NCI-H2196 treated with DMSO at 0.1 percent for 48 hours (cell line): Measurements from ENCODE around the gene GLB1L.
"Not testable (repeated sequence)": the region's sequence is repeated elsewhere in the genome, so short reads cannot be mapped to it uniquely, and the experiment has no call there.

Source experiments
- DNase-seq: peaks from one replicate; lab custom pipeline; 2025; ENCODE audit not compliant: unreplicated experiment; lab: John Stamatoyannopoulos, UW

The GLB1L gene

DNA sequence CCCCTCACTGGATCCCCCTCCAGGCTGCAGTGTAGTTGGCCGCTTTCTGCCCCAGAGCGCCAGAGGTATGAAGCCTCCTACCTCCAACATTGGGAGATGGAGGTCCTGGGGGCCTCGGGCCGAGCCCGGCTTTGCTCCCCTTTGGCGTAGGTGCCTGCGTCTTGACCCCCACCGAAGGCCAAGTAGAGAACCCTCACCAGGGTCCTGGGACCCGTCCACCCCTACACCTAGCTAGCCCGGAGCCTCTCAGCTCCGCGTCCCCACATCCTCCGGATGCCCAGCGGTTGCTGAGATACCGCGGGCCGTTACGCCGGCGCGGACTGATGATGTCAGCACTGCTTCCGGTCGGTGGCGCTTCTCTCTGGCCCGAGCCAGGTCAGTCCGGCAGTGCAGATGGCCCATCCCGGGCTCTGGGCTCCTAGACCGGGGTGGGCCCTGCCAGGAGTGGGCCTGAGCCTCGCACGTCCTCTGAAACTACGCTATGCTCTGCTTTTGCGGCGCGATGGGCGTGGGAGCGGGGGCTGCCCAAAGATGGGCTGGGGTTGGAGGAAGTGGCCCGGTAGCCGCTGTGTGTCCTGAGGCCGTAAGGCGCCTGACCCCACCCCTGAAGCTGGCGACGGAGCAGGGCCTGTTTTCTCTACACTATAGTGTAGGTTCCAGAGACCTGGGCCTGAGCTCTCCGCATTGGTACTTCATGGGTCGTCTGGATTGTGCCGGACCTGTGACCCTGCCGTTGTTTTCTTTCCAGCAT lies at the start of gene GLB1L, which contains the start of gene STK16:
TSS of gene GLB1L (minus strand) at position 297 of the 751 bp plus-strand sequence. CDS start 1,871 bp downstream, outside the sequence.
TSS of gene STK16 (plus strand) at position 332 of the 751 bp plus-strand sequence. CDS start 521 bp downstream, outside the sequence.
- peak; percentile 64 for DNase-seq

DNA sequence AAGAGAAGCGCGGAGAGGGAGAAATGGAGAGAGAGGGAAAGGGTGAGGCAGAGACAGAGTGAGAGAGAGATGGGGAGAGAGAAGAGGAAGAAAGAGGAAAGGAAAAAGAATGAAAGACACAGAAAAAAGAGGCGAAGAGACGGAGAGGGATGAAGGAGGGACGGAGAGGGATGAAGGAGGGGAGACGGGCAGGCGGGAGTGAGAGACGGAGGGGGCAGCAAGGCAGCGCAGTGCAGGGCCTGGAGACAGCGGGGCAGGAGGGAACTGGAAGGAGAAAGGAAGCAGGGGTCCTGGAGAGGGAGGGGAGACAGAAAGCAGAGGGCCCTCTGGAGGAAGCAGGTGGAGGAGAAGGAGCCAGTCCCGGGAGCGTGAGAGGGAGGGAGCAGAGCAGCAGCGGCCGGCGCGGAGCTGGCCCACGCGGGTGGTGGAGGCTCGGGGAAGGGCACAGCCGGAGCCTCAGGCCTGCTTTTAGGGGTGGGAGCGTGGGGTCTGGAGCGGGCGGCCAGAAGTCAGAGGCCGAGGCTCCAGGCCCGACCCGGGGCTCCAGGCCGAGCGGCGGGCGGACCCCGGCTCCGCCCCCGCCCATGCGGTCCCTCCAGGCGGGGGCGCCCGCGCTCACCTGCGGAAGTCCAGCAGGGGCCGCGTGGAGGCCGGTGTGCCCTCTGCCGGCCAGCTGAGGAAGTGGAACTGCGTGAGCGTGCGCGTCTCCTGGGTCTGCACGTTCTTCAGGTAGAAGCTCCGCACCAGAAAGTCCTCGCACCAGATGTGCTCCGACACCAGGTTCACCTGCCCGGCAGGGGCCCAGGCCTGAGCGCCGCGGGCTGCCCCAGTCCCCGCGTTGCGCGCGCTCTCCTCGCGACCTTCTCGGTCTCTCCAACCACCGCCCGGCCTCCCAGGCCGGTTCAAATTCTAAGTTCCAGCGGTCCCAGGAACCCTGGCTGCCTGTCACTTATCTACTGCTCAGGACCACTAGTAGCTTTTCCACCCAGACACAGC lies 49.4 kb upstream of the GLB1L start:
- peak; percentile 75 for DNase-seq

DNA sequence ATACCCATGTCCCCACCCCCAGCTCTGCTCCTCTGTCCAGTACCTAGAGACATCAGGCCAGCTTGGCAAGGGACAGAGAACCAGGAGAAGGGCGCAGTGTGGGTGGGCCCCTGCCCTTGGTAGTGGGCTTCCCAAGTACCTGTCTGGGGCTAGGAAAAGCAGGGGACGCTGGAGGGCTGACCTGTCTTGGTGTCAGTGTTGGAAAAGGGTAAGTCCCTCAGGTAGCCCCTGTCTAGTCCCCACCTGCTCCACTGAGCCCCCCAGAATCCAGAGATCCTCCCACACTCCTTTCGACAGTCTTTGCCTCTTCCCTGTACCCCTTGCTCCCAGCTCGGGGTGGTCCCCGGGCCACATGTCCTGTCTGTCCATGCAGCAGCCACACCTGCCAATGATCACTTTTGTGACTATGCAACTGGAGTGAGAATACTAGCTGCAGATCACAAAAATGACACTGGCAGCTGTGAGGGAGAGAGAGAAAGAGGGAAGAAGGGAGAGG lies 48.5 kb upstream of the GLB1L start:
- no peak for DNase-seq

DNA sequence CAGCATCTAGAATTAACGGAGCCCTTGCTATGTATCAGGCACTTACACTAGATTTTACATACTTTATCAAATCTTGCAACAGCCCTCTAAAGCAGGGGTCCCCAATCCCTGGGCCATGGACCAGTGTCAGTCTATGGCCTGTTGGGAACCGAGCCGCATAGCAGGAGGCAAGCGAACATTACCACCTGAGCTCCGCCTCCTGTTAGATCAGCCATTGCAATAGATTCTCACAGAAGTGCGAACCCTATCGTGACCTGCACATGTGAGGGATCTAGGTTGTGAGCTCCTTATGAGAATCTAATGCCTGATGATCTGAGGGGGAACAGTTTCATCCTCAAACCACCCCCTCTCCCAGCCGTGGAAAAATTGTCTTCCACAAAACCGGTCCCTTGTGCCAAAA lies 47.4 kb upstream of the GLB1L start:
- no peak for DNase-seq

DNA sequence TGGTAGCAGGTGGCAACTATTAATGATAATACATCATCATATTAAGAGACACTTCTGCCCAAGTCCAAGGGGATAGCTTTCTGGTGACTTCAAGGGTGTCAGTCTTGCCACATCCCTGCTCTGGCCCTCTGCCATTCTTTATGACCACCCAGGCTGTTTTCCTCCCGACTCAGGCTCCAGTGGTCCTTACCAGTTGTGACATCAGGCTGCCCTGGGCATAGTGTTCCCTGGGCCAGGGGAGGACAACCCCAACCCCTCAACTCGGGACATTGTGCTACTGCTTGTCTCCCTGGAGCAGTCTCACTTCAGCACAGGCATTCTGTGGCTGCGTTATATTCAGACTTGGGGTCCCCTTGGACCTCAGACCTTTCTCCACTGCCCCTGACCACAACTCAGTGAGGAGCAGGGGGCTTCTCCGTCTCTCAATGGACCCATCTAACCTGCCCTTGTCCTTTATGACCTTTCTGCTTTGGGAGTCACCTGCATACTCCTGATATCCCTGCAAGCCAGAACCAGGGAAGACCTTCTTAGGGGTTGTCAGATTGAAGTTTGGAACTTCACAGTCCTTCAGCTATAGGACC lies 46.8 kb upstream of the GLB1L start:
- DNase-seq, result no peak

DNA sequence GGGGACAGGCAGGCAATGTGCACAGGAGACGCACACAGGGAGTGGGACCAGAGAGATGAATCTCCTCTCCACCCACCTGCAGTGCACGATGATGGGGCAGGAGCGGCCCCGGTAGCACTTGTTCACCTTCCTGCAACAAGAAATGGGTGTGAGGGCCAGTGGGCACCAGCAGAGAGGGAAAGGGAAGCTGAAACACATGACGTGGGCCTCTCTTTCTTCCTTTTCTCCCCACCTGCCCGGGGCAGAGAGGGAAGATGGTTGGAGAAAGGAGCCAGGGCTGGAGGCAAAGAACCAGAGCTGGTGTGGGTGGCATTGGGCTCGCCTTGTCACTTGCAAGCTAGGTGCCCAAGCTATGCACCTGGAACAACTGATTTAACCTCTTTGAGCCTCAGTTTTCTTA lies 46.1 kb upstream of the GLB1L start:
- no peak for DNase-seq

DNA sequence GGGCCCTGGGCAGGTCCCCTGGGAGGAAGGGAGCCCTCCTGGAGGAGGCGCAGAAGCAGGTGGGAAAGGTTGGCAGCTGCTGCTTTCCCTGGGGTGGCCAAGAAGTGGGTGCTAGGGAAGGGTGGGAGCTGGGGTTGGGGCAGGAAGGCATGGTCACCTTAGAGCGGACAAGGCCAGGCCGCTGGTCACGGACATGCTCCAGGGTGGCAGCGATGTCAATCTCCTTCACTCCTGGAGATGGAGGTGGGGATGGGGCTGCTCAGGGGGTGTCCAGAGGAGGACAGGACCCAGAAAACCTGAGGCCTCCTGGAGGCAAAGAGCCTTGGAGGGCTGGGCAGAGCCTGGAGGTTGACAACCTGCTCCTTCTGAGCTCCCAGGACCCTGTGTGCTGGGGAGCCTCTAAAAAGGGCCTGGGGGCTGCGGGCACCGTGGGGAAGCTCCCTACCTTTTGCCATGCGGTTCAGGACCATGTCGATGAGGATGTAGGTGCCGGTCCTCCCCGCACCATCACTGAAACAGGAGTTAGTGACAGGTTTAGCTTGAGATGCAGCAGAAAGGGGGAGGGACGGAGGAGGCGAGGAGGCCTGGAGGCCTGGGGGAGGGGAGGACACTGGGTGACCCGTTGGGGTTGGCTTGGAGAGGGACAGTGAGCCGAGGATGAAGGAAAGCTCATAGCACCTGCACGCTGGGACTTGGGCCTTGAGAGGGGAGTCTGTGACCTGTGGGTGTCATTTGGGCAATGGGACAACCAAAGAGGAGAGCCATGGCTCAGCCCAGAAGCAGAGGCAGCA lies 45.3 kb upstream of the GLB1L start:
- DNase-seq, result no peak

DNA sequence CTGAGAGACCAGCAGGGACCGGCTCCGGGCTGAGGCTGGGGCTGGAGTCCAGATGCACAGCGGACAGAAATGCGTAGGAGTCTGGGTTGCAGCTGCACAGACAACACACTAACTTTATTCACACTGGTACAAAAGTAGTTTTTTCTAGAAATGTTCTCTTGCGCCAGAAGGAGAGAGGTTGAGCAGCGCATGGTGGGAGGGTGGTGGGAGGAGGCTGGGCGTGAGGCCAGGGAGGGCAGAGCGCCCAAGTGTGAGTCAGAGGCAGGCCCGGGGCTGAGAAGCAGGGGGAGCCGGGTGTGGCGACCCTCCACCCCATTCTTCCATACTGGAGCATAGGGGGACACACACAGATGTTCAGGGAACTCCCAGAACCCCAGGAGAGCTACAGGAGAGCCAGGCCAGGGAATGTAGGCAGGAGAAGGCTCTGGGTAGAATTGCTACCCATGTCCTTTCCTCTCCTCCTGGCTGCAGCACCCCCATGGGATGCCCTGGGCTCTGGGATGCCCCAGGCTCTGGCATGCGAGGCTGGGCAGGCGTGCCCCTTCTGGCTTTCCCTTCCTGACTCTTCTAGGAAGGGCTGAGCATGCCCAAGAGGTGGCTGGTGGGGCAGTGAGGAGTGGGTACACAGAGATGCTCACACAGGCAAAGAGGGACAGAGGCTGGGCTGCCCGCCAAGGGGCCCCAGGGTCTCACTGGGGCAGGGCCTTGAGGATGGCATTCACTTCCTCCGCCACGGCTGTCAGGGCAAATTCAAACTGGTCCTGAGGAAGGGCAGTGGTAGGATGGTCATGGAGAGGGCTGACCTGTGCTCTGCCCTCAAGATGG lies 44.5 kb upstream of the GLB1L start:
- no peak for DNase-seq

DNA sequence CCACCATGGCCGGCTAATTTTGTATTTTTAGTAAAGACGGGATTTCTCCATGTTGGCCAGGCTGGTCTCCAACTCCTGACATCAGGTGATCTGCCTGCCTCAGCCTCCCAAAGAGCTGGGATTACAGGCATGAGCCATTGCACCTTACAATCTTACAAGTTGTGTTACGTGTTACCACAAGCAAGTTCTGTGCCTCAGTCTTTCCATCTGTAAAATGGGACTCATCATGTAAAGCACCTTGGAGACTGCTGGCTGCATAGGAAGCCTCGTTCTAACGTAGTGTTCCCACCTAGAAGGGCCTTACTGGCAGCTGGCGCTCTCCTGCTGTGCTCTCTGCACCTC lies 43.9 kb upstream of the GLB1L start:
- DNase-seq, result no peak

DNA sequence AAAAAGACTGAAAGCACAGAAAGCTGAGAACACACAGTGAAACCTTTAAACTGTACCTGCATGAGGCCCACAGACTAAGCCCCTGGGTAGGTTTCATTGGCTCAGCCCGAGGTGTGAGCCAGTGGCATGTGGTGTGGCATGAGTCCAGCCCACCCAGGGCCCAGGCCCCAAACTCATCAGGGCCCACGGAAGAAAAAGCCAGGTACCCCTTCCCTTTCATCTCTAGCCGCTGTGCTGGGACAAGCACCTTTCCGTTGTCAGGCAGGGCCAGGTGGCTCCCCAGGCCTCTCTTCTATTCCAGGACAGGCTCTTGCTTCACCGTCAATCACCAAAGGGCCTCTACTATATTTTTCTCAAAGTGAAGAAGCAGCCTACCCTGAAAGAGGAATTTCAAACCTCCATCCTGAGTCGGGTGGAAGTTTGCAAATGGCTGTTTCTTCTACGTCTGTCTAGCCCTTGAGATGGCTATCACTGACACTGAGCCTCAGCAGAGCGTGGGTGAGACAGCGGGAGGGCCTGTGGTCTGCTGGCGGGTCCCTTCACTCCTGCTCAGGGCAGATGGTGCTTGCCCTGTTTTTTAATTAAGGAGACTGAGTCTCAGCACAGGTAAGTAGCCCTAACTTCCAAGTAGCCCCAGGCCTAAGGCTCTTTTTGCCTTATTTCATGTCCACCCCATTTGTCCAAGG lies 42.5 kb upstream of the GLB1L start:
- DNase-seq, result no peak

DNA sequence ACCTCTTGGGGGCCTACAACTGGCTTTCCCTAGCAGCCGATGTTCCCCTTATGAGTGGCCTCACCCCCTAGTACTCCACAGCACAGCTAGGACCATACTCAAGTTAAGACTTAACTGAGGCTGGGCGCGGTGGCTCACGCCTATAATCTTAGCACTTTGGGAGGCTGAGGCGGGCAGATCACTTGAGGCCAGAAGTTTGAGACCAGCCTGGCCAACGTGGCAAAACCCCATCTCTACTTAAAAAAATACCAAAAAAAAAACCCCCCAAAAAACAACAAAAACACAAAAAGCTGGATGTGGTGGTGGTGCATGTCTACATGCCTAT lies 41.8 kb upstream of the GLB1L start:
- not testable (repeated sequence) for DNase-seq

DNA sequence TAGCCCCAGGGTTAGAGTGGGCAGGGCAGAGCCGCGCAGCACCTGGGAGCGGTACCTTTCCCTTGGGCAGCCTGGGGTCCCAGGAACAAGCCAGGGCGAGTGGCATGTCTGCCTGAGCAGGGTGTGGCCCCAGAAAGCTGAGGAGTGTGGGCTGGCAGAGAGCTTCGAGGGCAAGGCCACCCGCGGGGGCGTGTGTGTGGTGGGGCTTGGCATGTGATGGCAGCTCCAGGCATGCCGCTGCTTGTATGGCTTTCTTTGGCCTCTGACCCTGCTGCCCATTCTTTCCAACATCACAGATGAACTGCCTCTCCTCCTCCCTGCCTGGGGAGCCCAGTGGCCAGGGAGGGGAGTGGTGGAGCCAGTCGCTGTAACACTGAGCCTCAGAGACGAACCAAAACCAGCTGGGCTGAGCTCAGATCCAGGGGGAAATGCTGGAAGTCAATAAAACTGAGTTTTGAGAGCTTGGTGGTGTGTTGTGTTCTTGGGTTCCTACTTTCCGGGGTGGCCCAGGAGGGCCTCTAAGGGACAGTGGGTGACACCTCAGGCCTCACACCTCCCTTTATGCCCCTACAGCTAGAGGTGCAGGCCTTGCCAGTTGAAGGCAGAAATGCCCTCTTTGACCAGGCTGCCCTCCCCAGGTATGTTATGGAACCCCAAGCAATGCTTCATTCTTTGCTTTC lies 41.3 kb upstream of the GLB1L start:
- no peak for DNase-seq

DNA sequence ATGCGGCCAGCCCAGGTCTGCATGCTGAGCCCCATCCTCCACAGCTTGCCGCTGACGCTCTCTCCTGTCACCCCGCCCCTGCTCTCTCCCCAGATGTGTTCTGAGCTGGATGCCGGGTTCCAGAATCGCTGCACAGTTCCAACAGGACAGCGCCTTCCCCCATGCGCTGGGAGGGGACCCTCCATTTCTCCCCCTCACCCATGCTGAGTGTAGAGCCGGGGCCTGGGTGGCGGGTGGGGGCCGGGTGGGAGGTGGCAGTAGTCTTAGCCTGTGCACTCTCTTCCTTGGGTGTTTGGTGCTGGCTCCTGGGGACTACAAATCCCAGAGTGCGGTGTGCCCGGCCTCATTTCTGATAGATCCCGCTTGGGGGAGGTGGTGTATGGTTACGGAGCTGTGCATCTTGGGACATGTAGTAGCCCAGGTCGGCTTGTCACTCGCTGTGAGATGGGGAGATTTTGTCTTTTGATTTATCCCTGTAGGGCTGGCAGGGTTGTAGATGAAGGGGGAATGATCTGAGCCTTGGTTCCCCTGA lies 40.7 kb upstream of the GLB1L start:
- no peak for DNase-seq

DNA sequence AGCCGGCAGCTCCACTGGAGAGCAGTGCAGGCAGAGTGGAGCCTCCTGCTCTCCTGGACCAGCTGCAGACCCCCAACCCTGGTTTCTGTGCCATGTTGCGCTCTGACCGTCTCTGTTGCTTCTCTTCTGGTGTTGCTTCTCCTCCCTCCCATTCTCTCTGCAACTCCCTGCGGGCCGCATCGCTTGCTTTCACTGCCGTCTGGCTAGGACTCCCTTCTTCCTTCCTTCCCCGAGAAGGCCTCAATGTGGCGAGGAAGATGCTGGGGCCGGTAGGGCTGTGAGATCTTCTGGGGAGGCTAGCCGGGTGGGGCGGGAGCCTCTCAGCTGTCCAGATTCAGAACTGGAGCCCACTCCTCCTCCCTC lies 40.1 kb upstream of the GLB1L start:
- DNase-seq, result no peak

DNA sequence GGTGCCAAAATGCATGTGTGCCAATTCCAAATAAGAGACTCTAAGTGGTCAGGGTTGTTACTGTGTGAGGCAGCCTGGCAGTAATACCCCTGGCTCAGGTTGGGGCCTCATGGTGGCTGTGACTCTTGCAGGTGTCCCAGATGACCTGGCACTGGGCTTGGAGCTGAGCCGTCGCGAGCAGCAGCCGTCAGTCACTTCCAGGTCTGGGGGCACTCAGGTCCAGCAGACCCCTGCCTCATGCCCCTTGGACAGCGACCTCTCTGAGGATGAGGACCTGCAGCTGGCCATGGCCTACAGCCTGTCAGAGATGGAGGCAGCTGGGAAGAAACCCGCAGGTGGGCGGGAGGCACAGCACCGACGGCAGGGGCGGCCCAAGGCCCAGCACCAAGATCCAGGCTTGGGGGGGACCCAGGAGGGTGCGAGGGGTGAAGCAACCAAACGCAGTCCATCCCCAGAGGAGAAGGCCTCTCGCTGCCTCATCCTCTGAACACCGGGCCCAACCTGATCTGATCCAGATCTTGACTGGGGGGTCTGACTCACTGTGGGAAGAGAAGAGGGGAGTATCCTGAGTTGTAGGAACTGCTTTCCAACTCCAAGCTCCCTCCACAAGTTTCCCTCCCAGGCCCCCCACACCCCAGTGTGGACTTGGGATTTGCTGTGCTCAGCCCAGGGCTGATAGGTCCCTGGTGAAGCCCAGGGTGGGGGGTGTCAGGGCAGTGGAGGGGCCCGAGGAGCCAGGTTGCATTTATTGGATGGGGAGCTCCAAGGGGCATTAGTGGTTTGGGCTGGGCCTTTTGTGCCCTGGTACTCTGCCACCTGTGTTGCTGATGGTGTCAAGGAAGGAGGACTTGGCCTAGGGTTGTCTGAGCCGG lies 39.5 kb upstream of the GLB1L start:
- no peak for DNase-seq

DNA sequence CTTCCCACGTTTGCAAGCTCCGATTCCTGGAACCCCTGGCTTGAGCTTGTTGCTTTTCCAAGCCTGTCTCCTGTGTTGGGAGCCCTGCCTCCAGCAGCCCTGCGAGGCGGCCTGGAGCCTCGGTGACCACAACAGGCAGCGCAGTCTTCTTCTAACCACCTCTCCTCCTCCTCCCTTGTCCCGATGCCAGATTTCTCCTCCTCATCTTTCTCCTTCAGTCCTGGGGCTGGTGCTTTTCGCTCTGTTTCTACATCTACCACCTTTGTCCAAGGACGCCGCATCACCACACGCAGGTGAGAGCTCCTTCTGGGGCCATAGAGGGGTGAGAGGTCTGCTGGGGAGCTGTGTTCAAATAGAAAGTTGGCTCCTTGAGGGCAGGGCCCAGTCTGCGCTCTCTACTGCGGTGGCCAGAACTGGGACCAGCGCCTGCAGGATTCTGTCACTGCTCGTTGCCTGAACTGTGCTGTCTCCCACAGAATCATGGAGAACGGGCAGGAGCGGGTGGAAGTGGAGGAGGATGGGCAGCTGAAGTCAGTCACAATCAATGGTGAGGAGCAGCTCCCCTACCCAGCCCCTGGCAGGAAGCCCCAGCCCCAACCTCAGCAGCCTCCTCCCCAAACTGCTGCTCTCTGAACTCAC lies 37.8 kb upstream of the GLB1L start:
- no peak for DNase-seq

DNA sequence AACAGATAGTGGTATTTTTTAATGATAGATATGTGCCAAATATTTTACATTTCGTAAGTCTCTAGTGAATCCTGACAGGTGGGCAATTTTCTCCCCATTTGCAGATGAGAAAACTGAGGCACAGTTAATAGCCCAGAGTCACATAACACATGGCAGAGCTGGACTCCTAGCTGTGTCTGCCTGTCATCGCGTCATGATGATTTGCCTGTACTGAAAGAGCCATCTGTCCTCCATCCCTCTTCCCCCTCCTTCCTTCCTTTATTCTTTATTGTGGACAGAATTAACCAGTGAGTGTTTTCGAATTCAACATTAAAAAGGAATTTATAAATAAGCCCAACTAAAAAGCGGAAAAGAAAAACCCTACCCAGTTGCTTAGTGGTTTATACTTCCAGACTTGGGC lies 37.1 kb upstream of the GLB1L start:
- no peak for DNase-seq
